ENCODE data around the gene FFAR4. TPM values are rescaled to one million over a fixed set of nuclear protein-coding genes. Genes with fewer than 3 reads are reported as not detected.

The FFAR4 gene
- total RNA-seq, 2 experiments from 2014 or later = not detected

DNA sequence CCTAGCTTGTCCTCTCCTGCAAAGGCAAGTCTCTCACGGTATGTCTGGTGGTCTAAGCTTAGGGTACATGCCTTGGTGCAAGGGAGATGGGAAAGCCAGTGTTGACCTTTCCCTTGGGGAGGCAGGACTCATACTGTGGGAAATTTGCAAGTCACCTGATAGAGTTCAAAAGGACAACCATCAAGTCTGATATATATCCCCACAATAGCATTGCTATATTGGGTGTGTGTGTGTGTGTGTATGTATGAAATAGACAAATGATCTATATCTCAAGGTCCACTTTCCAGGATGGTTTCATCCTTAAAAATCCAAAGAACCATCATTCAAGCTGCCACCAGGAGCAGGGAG is 12.2 kb upstream of the FFAR4 start:
- Mint-ChIP-seq H3K27me3 (no peaks in the 10 kb centered on the region), H3K36me3 (ENCODE audit: low read depth) (no peaks in the 10 kb centered on the region), H3K4me1 (no peaks in the 10 kb centered on the region), H3K4me3 (no peak overlapping the region), H3K27ac (no peak overlapping the region), H3K9me3 (no peaks in the 10 kb centered on the region)
- DNase-seq = no peak
- ChIA-PET CTCF (interaction anchor here (0.6 to 2.6 kb wide), 5 partner anchors 11 to 142 kb away, joined by 3 to 7 read pairs (median 4); no protein-coding TSS in a partner anchor), POLR2A (no interaction called here)

- CTCF ChIA-PET = interaction anchor here (0.6 to 2.6 kb wide), 5 partner anchors 10 to 141 kb away, joined by 3 to 7 read pairs (median 3); no protein-coding TSS in a partner anchor
- Mint-ChIP-seq H3K27me3 (no peaks in the 10 kb centered on the region), H3K9me3 (no peaks in the 10 kb centered on the region), H3K36me3 (ENCODE audit: low read depth) (no peaks in the 10 kb centered on the region), H3K4me3 (no peak overlapping the region), H3K4me1 (no peaks in the 10 kb centered on the region), H3K27ac (no peak overlapping the region)
- POLR2A ChIA-PET = no interaction called here
- DNase-seq = peak; percentile 42
These were observed 11.6 kb upstream of the FFAR4 start for GRCh38 chr10:93554760-93555432.

DNA sequence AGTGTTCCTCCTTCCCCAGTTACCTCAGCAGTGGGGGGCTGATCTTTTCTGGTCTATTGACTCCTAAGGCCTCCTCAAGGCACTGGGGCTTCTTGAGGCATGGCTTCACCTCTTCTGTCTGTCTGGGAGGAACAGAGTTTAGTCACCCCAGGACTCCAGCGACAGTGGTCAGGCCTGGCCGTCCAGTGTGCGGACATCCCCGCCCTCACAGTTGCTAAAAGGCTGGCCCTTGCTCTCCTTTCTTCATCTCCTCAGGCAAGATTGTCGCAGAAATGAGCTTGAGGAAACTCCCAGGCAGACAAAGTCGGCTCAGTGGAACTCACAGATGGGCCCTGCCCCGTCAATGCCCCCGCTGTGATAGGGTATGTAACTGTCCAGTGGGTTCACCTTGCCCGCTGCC is 7.0 kb upstream of the FFAR4 start:
- no peaks in the 10 kb centered on the region for H3K4me1 Mint-ChIP-seq
- ChIA-PET POLR2A (no interaction called here), CTCF (interaction anchor here (0.5 kb wide), 1 partner anchor 10 kb away, joined by 3 read pairs; no protein-coding TSS in a partner anchor)
- H3K4me3 Mint-ChIP-seq = no peak overlapping the region
- H3K9me3 Mint-ChIP-seq = no peaks in the 10 kb centered on the region
- DNase-seq = no peak
- H3K27ac Mint-ChIP-seq = no peak overlapping the region
- H3K27me3 Mint-ChIP-seq = peaks cover 5% of the 10 kb centered on the region
- H3K36me3 Mint-ChIP-seq (ENCODE audit: low read depth) = no peaks in the 10 kb centered on the region

DNA sequence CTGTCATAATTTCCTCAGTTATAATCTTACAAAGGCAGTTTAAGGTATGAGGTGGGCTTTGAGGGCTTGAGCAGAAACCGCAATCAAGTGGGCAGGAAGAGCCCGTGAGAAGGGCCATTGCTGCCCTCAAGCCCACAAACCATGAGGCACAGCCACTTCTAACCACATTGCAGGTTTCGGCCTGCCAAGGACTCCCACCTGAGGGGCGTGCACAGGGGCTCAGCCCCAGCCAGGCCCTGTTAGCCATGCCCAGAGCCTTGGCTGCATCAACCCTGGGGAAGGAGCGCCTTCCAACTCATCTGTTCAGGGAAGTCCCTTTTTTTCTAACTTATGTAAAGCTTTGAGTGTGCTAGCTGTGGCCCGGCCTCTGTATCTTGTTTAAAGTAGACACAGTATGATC is 5.9 kb upstream of the FFAR4 start:
- Mint-ChIP-seq H3K9me3 (no peaks in the 10 kb centered on the region), H3K4me3 (no peak overlapping the region), H3K36me3 (ENCODE audit: low read depth) (no peaks in the 10 kb centered on the region), H3K27me3 (peaks cover 14% of the 10 kb centered on the region), H3K27ac (no peak overlapping the region), H3K4me1 (no peaks in the 10 kb centered on the region)
- ChIA-PET CTCF (no interaction called here), POLR2A (no interaction called here)
- DNase-seq = no peak

DNA sequence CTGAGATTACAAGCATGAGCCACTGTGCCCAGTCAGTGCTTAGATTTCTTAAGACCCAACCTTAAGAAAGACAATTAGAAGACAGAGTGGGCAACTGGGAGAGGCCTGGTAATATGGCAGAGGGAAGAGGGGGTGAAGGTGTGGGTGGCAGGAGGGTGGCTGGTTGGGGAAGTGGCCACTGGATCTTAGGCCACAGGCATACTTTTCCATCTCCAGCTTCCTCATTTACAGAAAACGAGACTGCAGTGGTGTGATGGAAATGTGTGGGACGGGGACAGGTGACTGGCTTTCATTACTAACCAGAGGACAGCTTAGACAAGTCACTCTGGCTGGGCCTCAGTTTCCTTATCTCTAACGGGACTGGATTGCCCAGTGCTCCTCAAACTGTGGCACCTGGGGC is 1.0 kb upstream of the FFAR4 start:
- Mint-ChIP-seq H3K9me3 (no peaks in the 10 kb centered on the region), H3K4me1 (no peaks in the 10 kb centered on the region), H3K4me3 (no peak overlapping the region), H3K36me3 (ENCODE audit: low read depth) (no peaks in the 10 kb centered on the region), H3K27me3 (peaks cover 52% of the 10 kb centered on the region), H3K27ac (no peak overlapping the region)
- ChIA-PET CTCF (interaction anchor here (1.8 kb wide), 1 partner anchor 10 kb away, joined by 7 read pairs; no protein-coding TSS in a partner anchor), POLR2A (no interaction called here)
- no peak for DNase-seq

DNA sequence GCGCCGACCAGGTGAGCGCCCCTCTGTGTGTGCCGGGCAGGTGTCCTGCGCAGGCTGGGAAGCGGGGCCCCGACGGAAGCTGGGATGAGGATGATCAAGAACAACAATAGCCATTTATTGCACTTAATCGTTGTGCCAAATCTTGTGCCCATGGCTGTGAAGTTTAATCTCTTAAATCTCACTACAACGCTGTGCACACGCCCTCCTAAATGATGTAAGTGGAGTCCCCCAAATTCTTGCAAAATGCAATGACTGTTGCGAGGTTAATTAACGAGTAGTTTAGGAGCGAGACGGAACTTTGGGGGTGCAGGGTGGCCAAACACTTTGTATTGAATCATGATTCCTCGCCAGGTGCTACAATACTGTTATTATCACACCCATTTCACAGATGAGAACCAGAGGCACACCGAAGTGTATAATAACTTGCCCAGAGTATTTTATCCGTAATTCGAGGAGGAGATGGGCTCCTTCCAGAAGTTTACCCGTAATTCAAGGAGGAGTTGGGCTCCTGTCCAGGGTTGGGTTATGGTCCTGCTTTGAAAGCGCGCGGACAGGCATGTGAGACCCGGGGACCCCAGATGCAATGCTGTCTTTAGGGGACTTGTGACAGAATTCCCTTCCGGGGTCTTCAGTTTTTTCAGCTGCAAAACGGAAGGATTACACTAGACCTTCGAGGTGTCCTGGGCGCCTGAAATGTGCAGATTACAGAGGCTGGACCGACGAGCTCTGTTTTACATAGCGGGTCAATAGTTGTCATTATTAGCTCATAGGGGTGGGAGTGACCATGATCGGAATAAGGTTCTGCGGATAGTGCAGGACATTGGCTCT is 1.0 kb downstream of the FFAR4 start:
- Mint-ChIP-seq H3K4me1 (no peaks in the 10 kb centered on the region), H3K9me3 (no peaks in the 10 kb centered on the region), H3K36me3 (ENCODE audit: low read depth) (no peaks in the 10 kb centered on the region), H3K27me3 (peaks cover 61% of the 10 kb centered on the region), H3K4me3 (no peak overlapping the region), H3K27ac (no peak overlapping the region)
- POLR2A ChIA-PET = no interaction called here
- CTCF ChIA-PET = no interaction called here
- no peak for DNase-seq

- ChIA-PET POLR2A (no interaction called here), CTCF (no interaction called here)
- no peak for DNase-seq
- Mint-ChIP-seq H3K9me3 (no peaks in the 10 kb centered on the region), H3K4me1 (peaks cover under 1% of the 10 kb centered on the region), H3K36me3 (ENCODE audit: low read depth) (no peaks in the 10 kb centered on the region), H3K27ac (no peak overlapping the region), H3K4me3 (no peak overlapping the region), H3K27me3 (peaks cover 65% of the 10 kb centered on the region)
These were observed 1.6 kb downstream of the FFAR4 start for GRCh38 chr10:93568105-93568390.

DNA sequence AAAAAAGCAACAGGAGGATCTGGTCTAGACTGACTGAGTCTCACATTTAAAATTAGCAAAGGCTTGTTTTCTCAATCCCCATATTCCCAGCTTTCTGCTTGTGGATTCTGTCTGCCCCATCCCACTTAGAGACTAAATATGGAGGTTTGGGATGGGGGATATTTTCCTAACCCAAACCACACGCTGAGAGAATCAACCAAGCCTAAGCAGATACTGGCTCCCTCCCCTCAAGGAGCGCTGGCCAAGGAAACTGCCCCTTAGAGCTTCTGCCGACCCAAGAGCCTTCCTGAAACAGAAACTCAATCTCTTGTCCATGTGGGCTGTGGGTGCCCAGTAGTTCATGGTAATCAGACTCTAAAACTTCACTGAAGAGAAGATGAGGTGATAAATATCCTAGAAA is 3.9 kb downstream of the FFAR4 start:
- H3K9me3 Mint-ChIP-seq = no peaks in the 10 kb centered on the region
- ChIA-PET POLR2A (no interaction called here), CTCF (interaction anchor here (1.9 kb wide), 1 partner anchor 16 kb away, joined by 5 read pairs; no protein-coding TSS in a partner anchor)
- no peaks in the 10 kb centered on the region for H3K36me3 Mint-ChIP-seq (ENCODE audit: low read depth)
- H3K4me1 Mint-ChIP-seq = peaks cover 7% of the 10 kb centered on the region
- H3K4me3 Mint-ChIP-seq = no peak overlapping the region
- no peak overlapping the region for H3K27ac Mint-ChIP-seq
- peaks cover 64% of the 10 kb centered on the region for H3K27me3 Mint-ChIP-seq
- DNase-seq = no peak

- Mint-ChIP-seq H3K9me3 (no peaks in the 10 kb centered on the region), H3K27ac (no peak overlapping the region), H3K36me3 (ENCODE audit: low read depth) (no peaks in the 10 kb centered on the region), H3K27me3 (peaks cover 47% of the 10 kb centered on the region), H3K4me3 (no peak overlapping the region), H3K4me1 (peaks cover 7% of the 10 kb centered on the region)
- ChIA-PET CTCF (interaction anchor here (0.8 kb wide), 1 partner anchor 9 kb away, joined by 3 read pairs; no protein-coding TSS in a partner anchor), POLR2A (interaction anchor here (0.6 kb wide), 1 partner anchor 130 kb away, joined by 3 read pairs; no protein-coding TSS in a partner anchor)
- DNase-seq = no peak
These were observed 6.1 kb downstream of the FFAR4 start for GRCh38 chr10:93572606-93573005.

GRCh38 chr10:93573051-93573909 is 6.8 kb downstream of the FFAR4 start:
- ChIA-PET CTCF (interaction anchor here (0.8 kb wide), 1 partner anchor 9 kb away, joined by 3 read pairs; no protein-coding TSS in a partner anchor), POLR2A (no interaction called here)
- H3K36me3 Mint-ChIP-seq (ENCODE audit: low read depth) = no peaks in the 10 kb centered on the region
- no peak overlapping the region for H3K4me3 Mint-ChIP-seq
- H3K9me3 Mint-ChIP-seq = no peaks in the 10 kb centered on the region
- H3K4me1 Mint-ChIP-seq = peaks cover 7% of the 10 kb centered on the region
- peaks cover 40% of the 10 kb centered on the region for H3K27me3 Mint-ChIP-seq
- H3K27ac Mint-ChIP-seq = no peak overlapping the region
- no peak for DNase-seq

GRCh38 chr10:93573924-93574323 is 7.5 kb downstream of the FFAR4 start:
- ChIA-PET POLR2A (no interaction called here), CTCF (no interaction called here)
- Mint-ChIP-seq H3K4me1 (peaks cover 7% of the 10 kb centered on the region), H3K9me3 (no peaks in the 10 kb centered on the region), H3K36me3 (ENCODE audit: low read depth) (no peaks in the 10 kb centered on the region), H3K4me3 (no peak overlapping the region), H3K27me3 (peaks cover 35% of the 10 kb centered on the region), H3K27ac (no peak overlapping the region)
- DNase-seq = no peak

GRCh38 chr10:93576888-93577287 is 10.4 kb downstream of the FFAR4 start:
- POLR2A ChIA-PET = no interaction called here
- Mint-ChIP-seq H3K9me3 (no peaks in the 10 kb centered on the region), H3K4me1 (peaks cover 7% of the 10 kb centered on the region), H3K36me3 (ENCODE audit: low read depth) (no peaks in the 10 kb centered on the region), H3K4me3 (no peak overlapping the region), H3K27ac (no peak overlapping the region), H3K27me3 (peaks cover 18% of the 10 kb centered on the region)
- no peak for DNase-seq
- CTCF ChIA-PET = no interaction called here

DNA sequence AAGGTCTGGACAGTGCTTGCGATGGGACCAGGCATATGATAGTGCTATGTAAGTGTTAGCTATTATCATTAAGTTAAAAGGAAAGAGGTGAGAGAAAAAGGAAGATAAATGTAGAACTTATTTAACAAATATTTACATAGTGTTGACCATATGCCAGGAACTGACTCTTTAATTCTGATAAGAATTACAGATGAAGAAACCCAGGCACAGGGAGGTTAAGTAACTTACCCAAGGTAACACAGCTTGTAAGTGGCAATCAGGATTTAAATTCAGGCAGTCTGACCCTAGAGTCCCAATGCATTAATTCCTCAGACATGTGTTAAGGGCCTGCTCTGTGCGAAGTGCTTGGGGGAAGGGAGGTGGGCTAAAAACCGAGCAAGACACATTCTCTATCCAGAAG is 11.1 kb downstream of the FFAR4 start:
- ChIA-PET CTCF (interaction anchor here (0.5 to 1.0 kb wide), 2 partner anchors 23 to 270 kb away, joined by 3 read pairs; no protein-coding TSS in a partner anchor), POLR2A (no interaction called here)
- Mint-ChIP-seq H3K9me3 (no peaks in the 10 kb centered on the region), H3K4me3 (no peak overlapping the region), H3K27ac (no peak overlapping the region), H3K36me3 (ENCODE audit: low read depth) (no peaks in the 10 kb centered on the region), H3K27me3 (peaks cover 11% of the 10 kb centered on the region), H3K4me1 (peaks cover 7% of the 10 kb centered on the region)
- no peak for DNase-seq

All from activated CD4-positive, alpha-beta T cell treated with anti-CD3 and anti-CD28 coated beads, Interleukin-2, amount 10 ng/mL, durations not matched to agents 7 days and 5 days (primary cell).